IPS-18c (cell line): ENCODE data around the gene STRA6.

ENCODE experiments used
- H3K4me3 ChIP-seq: 2 replicates; pipeline ENCODE4 v1.7.0; 2013; ENCODE audit warnings: low read depth, mild to moderate bottlenecking, low read length, moderate library complexity; ENCODE audit not compliant: insufficient read depth
- H3K9me3 ChIP-seq: one replicate; pipeline ENCODE4 v1.6.1; 2013; ENCODE audit warnings: mild to moderate bottlenecking, low read length, moderate library complexity; ENCODE audit not compliant: control insufficient read depth, insufficient read depth

Gene STRA6

DNA sequence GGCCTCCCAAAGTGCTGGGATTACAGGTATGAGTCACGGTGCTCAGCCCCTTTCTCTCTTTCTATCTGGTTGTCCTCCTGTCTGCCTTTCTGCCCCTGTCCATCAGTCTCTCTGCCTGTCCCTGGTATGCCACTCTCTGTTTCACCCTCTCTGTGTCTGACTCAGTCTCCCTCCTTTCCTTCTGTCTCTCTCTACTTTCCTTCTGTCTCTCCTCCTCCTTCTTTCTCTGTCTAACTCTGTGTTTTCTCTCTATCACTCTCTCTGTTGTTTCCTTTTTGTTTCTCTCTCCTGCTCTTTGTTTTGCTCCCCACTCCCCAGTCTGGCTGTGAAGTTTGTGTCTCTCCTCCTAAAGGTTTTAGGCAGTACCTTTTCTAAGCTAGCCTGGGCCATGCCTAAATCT, 9.1 kb upstream of the STRA6 start:
- Histone ChIP-seq H3K4me3 (no peak overlapping the region), H3K9me3 (no peaks in the 10 kb centered on the region)

DNA sequence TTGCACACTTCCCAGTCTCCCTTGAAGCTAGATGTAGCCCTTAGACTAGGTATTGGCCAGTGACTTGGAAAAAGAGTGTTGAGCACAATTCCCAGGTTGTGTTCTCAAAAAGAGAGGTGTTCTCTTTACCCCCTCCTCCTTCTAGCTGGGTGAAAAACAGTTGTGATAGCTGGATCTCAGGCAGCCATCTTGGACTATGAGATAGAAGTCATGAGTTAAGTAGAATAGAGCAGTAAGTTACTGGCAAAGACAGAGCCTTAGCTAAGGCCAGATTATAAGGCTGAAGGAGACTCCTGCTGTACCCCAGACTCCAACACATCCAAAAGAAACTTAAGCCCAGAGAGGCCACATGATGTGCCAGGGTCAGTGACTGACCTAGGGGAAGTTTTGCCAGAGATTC, 8.1 kb upstream of the STRA6 start:
- Histone ChIP-seq H3K4me3 (no peak overlapping the region), H3K9me3 (no peaks in the 10 kb centered on the region)

- Histone ChIP-seq H3K4me3 (no peak overlapping the region), H3K9me3 (no peaks in the 10 kb centered on the region)
Measured at GRCh38 chr15:74209997-74210671, 7.5 kb upstream of the STRA6 start.

GRCh38 chr15:74209560-74209958, 7.0 kb upstream of the STRA6 start:
- Histone ChIP-seq H3K4me3 (0 out of 2 replicates have a peak overlapping the region, but pooled peaks have one; percentile 1), H3K9me3 (no peaks in the 10 kb centered on the region)

DNA sequence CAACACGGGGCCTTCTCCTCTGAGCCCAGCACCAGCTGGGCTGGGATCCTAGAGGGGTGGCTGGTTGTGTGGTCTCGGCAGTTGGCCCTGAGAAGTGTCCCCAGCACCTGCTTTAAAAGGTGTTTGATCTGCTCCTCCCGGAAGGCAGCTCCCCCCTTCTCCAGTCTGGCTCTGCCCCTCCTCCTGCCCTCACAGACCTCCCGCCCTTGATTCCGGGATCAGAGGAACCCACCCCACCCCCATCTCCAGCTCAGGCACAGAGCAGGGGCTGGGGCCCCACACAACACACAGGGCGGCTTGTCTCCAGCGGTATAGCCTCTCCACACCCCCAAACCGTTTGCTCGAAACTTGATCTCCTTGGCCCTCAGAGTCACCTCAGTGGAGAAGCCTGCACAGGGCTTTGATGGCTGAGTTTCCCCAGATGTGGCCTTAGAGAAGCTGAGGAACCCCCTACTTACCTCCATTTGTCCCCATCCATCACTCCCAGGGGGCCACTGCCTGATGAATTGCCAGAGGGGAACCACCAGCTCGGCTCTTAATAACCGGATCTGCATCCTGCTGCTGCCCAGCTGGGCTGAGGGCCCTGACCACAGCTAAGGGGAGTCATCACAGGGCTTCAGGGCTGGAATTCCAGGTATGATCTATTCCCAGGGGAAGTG, 6.4 kb upstream of the STRA6 start:
- Histone ChIP-seq H3K4me3 (peak overlapping the region; percentile 1; the same call in 1 of the 2 replicates), H3K9me3 (no peaks in the 10 kb centered on the region)

DNA sequence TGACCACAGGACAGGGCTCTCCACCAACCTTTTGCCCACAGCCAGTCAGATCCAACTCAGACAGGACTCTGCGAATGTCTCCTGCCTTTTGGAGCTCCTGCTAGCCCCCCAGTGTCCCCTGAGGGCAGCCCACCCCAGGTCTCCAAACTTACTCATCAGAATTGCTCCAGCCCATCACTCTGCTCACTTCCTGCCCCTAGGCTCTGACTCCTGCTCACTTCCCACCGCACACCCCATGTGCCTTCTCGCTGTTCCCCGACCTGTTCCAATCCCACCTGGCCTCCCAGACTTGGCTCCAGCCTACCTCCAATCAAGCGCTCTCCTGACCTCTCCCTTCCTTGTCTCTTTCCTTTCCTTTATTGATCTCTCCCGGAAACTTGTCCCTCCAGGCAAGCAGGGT, 5.9 kb upstream of the STRA6 start:
- Histone ChIP-seq H3K9me3 (no peaks in the 10 kb centered on the region), H3K4me3 (no peak overlapping the region)

GRCh38 chr15:74207652-74208440, 5.3 kb upstream of the STRA6 start:
- no peaks in the 10 kb centered on the region for H3K9me3 ChIP-seq
- H3K4me3 ChIP-seq, result no peak overlapping the region

DNA sequence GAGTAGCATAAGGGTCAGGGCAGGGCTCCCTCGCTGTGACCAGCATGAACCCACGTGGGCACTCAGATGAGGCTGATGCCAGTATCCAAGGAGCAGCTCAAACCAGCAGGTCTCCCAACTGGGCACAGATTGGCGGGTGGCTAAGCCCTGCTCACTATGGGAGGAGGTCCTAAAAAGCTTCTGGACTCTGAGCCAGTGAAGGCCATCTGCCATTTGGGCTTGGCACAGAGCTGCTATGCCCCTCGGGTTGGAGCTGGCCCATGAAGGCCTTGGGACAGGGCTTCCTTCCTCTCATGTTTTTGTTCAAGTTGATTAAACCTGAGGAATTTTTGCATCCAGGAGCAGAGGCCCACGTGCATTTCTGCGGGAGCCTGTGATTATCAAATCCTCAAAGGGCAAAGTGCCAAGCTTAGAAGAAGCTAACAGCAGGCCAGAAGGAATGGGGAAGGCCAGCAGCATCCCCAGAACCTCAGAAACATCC, 4.3 kb upstream of the STRA6 start:
- Histone ChIP-seq H3K9me3 (no peaks in the 10 kb centered on the region), H3K4me3 (no peak overlapping the region)

DNA sequence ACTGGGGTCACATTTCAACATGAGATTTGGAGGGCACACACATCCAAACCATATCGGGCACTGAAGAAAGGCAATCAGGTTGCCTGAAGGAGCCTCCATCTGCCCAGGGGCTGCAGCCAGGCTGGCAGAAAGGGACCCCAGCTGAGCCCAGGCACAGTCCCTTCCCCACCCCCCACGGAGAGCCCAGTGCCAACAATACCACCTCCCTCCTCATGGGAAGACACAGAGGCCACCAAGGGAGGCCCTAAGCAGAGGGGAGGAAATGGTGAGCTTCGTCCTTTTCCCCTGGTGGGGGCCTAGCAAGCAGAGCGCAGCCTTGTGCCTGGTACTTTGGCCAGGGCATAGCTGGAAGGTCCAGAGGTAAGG, 3.0 kb upstream of the STRA6 start:
- H3K9me3 ChIP-seq, result no peaks in the 10 kb centered on the region
- no peak overlapping the region for H3K4me3 ChIP-seq

- peak overlapping the region; percentile 52; the same call in 1 of the 2 replicates for H3K4me3 ChIP-seq
- no peaks in the 10 kb centered on the region for H3K9me3 ChIP-seq
Measured at GRCh38 chr15:74203914-74204431, 1.4 kb upstream of the STRA6 start.

DNA sequence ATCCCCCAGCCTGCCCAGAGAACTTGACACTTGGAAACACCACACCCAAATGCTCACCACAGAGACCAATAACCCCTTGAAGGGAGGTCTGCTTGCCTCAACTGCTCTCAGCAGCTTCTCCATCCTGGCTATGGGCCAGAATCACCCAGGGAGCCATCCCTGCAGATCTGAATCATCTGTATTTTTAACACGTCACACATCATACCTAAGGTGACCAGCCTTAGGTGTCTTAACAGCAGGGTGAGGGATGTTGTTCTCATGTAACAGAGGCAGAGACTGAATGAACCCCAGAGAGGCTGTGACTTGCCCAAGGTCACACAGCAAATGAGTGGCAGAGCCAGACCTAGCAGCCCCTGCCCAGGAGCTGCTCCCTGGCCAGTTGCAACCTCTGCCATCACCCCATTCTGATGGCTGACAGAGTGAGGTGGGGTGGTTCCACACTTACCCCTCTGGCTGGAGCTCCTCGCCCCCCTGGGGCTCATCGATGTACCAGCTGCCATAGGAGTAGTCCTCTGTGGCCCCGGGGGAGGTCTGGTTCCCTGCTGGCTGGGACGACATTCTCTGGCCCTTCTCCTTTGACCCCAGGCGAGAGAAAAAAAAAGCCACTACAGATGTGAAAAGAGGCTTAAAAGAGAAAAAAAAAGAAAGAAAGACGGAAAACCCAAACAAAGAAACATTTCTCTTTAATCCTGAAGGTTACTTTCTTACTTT, 722 bp downstream of the STRA6 start:
- peak overlapping the region; percentile 52 for H3K4me3 ChIP-seq
- no peaks in the 10 kb centered on the region for H3K9me3 ChIP-seq

DNA sequence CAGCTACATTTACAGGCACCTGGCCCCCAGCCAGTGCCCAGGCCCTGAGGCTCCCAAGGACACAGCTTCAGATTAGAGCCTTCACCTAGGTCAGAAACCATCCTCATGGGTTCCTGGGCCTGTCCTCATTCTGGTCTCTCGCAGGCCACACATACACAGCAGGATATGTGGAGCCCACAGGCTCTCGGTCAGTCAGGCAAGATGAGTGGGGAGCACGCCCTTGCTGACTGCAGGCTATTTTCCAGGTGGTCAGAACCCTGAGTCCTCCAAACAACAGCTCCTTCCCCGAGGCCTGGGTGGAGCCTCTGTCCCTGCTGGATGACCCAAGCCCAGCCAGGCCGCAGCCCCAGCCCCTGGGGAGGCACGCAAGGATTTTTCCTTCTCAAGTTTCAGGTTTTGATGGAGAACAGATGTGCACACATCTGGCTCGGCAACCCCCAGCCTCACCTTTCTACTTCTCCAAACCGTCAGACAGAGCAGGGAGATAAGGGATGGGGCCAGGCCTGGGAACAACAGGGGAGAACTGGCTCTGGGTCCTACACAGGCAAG, 1.6 kb downstream of the STRA6 start:
- H3K4me3 ChIP-seq, result peak overlapping the region; percentile 3
- no peaks in the 10 kb centered on the region for H3K9me3 ChIP-seq

- Histone ChIP-seq H3K4me3 (0 out of 2 replicates have a peak overlapping the region, but pooled peaks have one; percentile 3), H3K9me3 (no peaks in the 10 kb centered on the region)
Measured at GRCh38 chr15:74200412-74200815, 2.2 kb downstream of the STRA6 start.

DNA sequence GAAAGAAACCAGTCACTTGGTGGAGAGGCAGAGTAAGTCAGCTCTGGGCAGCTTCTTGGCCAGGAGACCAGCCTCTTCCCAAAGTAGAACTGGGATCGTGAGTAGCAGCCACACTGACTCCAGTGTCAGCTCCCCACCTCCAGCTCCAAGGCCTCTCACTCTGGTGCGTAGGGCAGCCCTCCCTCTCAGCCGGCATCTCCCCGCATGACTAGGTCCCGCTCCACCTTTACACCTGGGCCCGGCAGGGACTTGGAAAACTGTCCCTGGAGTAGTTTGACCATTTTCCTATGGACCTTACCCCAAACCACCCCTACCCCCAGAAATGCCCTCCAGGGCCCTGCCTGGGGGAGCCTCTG, 3.3 kb downstream of the STRA6 start:
- H3K4me3 ChIP-seq, result no peak overlapping the region

DNA sequence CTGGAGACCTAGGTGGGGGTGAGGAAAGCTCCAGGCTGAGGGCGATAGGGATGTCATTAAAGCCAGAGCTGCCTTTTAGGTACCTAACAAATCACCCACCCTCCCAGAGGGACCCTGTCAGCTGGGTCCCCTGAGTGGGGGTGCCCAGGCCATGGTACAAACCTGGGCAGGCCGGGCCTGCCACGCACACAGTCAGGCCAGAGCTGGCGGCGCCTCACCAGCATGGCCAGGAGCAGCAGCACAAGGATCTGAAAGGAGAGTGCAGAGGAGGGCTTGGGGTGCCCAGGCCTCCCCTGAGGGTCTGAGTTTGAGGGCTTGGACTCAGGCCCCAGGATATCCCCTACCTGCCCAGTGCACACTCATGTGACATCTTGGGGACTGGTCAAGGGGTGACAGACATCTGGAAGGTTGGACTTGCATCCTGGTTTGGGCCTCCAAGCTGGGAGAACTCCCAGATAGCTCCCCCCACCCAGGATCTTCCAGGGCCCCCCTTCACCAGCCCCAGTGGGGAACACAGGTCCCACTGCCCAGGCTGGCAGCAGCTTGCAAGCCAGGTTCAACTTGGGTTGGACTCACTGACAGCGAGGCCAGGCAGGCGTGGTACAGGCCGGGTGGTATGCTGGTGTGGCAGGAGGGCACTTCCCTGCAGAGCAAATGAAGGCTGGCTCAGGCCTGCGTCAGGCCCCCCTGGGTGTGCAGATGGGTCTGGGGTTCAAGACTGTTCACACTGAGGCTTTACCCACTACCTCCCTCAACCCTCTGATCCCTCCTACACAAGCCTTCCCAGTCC, 5.2 kb downstream of the STRA6 start:
- no peak overlapping the region for H3K4me3 ChIP-seq
- H3K9me3 ChIP-seq, result no peaks in the 10 kb centered on the region

More for the DNA sequence above, 3.3 kb downstream of the STRA6 start:
- no peaks in the 10 kb centered on the region for H3K9me3 ChIP-seq

DNA sequence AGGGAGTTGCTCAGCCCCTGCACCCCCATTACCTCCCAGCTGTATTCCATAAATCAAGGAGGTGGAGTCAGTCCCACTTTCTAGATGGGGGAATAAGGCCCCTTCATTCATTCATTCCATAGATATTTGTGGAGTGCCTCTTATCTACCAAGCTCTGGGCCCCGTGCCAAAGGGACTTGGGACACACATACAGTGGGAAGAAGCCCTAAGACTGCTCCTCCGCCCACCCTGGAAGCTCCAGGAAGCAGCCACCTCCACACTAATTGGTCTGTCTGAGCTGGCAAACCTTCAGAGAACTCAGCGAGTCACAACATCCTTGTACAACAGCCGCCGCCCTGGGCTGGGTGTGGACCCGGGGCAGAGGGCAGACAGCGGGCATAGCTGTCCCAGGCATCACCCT, 6.4 kb downstream of the STRA6 start:
- Histone ChIP-seq H3K4me3 (no peak overlapping the region), H3K9me3 (no peaks in the 10 kb centered on the region)
